Activated naive CD8-positive, alpha-beta T cell treated with anti-CD3 and anti-CD28 coated beads, Interleukin-2, amount 50 U/mL, for 16 hours (primary cell): ENCODE results near the gene SIL1.

Experiments used
- DNase-seq: peaks from one replicate; pipeline ENCODE4 v3.0.0-alpha.2; 2020; ENCODE audit warnings: low read depth, low spot score

Gene SIL1

GRCh38 chr5:138983984-138984383, 214.2 kb downstream of the SIL1 start:
- no peak for DNase-seq

GRCh38 chr5:138981586-138981985, 216.6 kb downstream of the SIL1 start:
- DNase-seq: no peak

DNA sequence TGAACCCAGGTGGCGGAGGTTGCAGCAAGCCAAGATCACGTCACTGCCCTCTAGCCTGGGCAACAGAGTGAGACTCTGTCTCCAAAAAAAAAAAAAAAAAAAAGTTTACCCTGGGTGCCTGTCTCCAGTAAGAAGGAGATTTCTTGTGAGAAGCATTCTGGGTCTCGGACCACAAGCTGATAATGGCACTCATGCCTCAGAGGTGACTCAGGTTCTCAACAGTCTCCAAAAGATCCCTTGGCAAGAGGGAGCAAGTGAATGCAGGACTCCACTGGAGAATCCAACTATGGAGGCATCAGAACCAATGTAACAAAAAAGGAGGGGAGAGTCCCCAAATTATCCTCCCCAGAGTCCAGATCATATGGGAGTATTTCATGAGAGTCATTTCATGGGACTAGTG, 217.0 kb downstream of the SIL1 start:
- DNase-seq: no peak

GRCh38 chr5:138980441-138980840, 217.7 kb downstream of the SIL1 start:
- no peak for DNase-seq

- no peak for DNase-seq
These were observed 218.4 kb downstream of the SIL1 start for GRCh38 chr5:138979684-138980280.

- no peak for DNase-seq
These were observed 219.6 kb downstream of the SIL1 start for GRCh38 chr5:138978581-138978980.

DNA sequence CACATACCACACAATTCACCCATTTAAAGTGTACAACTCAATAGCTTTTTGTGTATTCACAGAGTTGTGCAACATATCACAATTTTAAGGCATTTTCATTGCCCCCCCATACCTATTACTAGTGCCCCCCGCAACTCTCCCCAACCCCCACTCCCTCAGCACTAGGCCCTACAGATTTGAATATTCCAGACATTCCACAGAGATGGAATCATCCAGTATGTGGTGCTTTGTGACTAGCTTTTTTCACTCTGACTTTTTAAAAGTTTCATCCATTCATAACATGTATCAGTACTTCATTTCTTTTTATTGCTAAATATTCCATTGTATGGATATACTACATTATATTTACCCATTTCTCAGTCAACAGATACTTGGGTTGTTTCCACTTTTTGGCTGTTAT, 220.1 kb downstream of the SIL1 start:
- DNase-seq: no peak

DNA sequence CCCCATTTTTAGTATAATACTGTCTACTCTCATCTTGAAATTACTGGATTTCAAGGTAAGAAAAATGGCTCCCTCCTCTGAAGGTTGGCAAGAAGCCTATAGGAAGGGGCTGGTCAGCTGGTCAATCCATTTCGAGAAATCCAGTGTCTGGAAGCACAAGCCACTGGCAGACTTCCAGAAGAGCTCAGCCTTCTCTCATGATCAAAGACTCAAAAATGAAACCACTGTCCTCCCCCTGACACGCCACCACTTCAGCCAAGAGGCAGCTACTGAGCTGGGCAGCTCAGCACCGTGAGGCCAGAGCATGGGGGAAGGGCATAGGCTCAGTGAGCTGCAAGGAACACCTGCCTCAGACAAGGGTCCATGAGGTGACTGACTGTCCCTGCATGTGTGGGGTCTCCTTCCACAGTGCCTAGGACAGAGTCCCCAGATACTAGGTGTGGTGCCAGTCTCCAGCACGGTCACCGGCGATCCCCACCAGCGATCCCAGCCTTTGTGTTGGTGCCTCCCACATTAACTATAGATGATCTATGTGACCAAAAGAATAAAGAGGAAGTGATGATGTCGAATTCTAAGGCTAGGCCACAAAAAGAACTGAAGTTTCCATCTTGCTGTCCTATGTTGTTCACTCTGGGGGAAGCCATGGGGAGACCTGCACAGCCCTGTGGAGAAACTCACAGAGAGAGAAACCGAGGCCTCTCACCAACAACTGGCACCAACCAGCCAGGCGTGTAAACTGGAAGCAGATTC, 222.9 kb downstream of the SIL1 start:
- DNase-seq: no peak

- DNase-seq: no peak
These were observed 223.7 kb downstream of the SIL1 start for GRCh38 chr5:138974227-138975063.

DNA sequence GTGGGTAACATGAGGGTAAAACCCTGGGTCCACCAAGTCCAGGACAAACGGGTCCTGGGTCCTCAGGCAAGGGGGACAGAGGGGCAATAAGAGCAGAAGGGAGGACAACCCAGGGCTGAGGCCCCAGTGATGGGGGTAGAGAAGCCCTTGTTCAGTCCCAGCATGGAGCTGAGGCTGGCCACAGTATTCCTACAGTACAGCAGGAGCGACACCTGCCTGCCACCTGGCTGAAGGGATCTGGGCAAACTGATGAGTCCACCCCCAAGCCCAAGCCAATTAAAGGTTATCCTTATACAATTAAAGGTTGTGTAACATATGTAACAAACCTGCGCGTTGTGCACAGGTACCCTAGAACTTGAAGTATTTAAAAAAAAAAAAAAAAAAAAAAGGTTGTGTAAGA, 225.3 kb downstream of the SIL1 start:
- DNase-seq: no peak

GRCh38 chr5:138972230-138972629, 225.9 kb downstream of the SIL1 start:
- DNase-seq: no peak

DNA sequence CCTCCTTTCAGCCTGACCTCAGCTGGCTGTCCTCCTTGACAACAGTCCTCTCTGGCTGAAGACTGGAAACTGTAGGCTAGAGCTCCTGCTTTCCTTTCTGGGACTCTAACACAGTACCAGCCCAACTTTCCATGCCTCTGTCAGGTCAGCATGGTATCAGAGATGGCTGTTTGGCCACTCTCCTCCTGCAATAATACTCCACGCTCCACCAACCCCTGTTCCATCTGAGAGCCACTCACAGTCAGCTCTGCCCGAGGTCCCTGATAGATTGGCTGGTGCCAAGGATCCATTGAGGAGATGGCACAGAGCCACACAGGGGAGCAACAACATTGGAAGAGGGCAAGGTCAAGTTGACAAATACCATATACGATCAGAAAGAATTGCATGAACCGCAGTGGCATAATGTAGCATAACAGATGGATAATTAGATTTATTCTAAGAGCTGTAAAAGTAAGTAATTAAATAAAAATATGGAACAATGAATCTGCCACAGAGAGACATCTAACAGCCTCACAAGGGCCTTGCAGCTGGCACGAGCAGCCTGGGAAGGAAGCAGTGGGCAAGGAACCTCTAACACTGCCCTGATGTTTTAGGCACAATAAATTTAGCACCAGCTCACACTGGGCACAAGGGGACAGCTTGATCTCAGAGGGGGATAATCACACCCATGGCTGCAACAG, 228.7 kb downstream of the SIL1 start:
- DNase-seq: no peak

DNA sequence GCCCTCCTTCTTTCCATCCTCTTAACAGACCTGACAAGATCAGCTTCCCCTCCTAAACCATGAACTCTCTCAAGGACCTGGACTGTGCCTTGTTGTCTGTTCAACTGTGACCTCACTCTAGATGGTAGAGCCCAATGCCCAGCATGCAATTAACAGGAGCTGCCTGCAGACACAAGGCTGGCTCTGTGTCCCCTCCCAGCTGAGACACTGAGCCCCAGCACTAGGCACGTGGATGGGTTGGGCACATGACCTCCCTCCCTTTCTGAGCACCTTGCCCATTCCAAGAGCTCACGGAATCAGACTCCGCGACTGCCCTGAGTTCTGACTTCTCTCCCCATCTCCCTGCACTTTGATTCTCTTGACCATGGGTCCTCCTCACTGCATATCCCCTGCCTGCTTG, 229.6 kb downstream of the SIL1 start:
- no peak for DNase-seq

DNA sequence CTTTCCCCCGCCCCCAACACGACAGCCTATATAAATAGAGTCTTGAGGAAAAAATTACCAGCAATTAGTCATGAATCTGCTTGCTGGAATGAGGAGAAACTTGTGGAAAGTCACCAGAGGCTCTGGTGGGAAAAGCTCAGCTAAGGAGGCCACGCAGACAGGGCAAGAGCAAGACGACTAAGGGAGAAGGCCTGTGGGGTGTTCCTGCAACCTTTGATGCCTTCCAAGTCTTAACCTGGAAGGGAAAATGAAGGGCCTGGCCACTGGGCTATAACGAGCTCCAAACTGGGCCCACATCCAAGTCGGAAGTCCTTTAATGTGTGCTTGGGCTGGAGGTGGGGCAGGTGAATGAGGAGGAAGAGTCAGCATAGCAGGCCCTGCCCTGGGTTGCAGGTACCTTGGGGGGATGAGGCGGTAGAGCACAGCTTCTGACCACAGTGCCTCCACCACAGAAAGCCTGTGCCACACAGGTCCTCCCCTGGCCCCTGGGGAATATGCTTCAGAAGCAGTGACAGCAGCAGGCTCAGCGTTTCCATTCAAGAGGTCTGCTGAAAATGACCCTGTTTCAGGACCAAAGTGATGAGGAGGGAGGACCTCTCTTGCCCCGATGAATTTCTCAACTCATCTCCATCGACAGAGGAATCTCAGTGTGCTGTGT, 230.2 kb downstream of the SIL1 start:
- DNase-seq: no peak

DNA sequence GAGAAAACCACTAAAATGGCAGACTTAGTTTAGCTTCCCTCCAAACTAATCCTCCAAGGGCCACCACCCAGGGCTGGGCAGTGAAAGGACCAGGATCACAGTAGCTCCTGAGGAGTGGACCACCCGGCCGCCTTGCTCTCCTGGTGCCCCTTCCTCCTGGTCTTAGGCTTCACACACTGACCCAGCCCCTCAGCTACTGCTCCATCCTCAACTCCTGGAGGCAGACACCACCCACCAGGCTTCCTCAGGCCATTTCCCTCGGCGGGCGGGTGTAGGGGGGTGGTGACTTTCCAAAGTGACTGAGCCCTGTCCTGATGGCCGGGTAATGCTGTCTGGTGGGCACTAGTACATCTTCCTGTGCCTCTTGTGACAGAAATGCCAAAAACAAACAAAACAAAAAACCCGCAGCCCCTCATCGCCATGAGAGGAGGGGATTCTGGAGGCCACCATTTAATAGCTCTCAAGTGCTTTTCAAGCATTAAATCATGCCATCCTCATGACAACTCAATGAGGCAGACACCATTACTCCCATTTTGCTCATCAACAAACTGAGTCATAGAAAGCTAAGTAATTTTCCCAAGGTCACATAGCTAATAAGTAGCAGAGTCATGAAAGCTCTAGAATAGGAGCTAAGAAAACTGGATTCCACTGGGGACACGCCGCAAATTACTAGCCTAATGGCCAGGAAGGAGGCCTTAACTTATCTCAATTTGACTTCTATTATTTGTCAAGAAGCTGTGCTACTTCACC, 231.8 kb downstream of the SIL1 start:
- DNase-seq: no peak

- no peak for DNase-seq
These were observed 232.5 kb downstream of the SIL1 start for GRCh38 chr5:138965626-138966025.

DNA sequence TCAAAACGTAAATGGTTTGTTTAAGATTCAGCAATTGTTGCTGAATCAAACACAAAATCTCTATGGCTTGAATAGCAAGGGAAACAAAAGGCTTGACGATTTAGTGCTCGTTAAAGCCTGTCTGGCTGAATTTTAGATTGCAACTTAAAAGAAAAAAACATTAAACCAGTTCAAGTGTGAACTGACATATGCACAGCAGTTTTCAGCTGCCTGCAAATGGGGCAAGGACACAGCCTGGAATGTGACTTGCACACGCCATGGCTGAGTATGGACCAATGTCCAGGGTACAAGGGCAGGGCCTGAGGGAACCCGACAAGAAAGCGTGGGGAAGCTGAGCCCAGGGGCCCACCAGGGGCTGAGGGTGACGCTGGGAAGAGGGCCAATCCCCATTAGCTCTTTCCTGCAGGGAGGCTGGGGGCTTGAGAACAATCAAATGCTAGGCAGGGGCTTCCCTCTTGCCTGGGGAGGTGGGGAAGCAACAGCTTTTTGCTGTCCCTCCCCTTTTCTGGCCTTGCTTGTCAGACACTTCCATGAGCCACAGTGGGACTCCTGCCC, 233.4 kb downstream of the SIL1 start:
- no peak for DNase-seq

GRCh38 chr5:138963763-138964371, 234.3 kb downstream of the SIL1 start:
- DNase-seq: no peak

- no peak for DNase-seq
These were observed 235.4 kb downstream of the SIL1 start for GRCh38 chr5:138962614-138963370.
